HL-60 (cell line): ENCODE measurements around the gene MAEA.

Experiments used
- DNase-seq, 2 experiments: peaks; one replicate each; pipeline ENCODE4 v3.0.0-alpha.2; 2010 to 2020; ENCODE audit warnings: low read depth in 1 of 2, low spot score in 1 of 2
- H3K27ac ChIP-seq: fragments of 250-450 bp; sonication (Bioruptor Pico); replicated peaks from 2 replicates; pipeline ENCODE4 v1.5.1; 2020; ENCODE audit warnings: mild to moderate bottlenecking, moderate library complexity
- H3K27me3 ChIP-seq: fragments of 250-450 bp; sonication (Bioruptor Pico); 2 replicates; pipeline ENCODE4 v1.5.1; 2021; ENCODE audit warnings: mild to moderate bottlenecking, moderate library complexity; ENCODE audit not compliant: insufficient read depth, poor library complexity, severe bottlenecking
- H3K4me3 ChIP-seq: replicated peaks from 2 replicates; pipeline ENCODE4 v1.5.1; 2011; ENCODE audit warnings: mild to moderate bottlenecking, control low read depth, low read length; ENCODE audit not compliant: insufficient read depth
- CTCF ChIP-seq: IDR thresholded peaks from one replicate; pipeline ENCODE4 v1.5.1; 2011; ENCODE audit warnings: low read length, control low read depth, inconsistent platforms; ENCODE audit not compliant: insufficient read depth
- GABPA ChIP-seq: IDR thresholded peaks from 2 replicates; pipeline ENCODE4 v1.6.1; 2012; ENCODE audit warnings: low read depth
- POLR2AphosphoS5 ChIP-seq: IDR thresholded peaks from 2 replicates; pipeline ENCODE4 v1.6.1; 2012; ENCODE audit warnings: low read depth
- REST ChIP-seq: IDR thresholded peaks from 2 replicates; pipeline ENCODE4 v1.6.1; 2012; ENCODE audit warnings: low read depth; ENCODE audit not compliant: insufficient replicate concordance
- SPI1 ChIP-seq: IDR thresholded peaks from 2 replicates; pipeline ENCODE4 v1.6.1; 2012; ENCODE audit warnings: low read depth, mild to moderate bottlenecking, borderline replicate concordance

The MAEA gene

GRCh38 chr4:1243451-1244080 lies 46.1 kb upstream of the MAEA start:
- H3K27ac ChIP-seq: no peak overlapping the region; the same call in 1 of the 2 replicates
- H3K4me3 ChIP-seq: no peak overlapping the region
- peak in 1 of 2 experiments; percentile 34 for DNase-seq
- H3K27me3 ChIP-seq: no peaks in the 10 kb centered on the region
- TF ChIP-seq POLR2AphosphoS5: no peak
- TF ChIP-seq CTCF: no peak
- no peak for TF ChIP-seq REST
- TF ChIP-seq SPI1: no peak
- no peak for TF ChIP-seq GABPA

GRCh38 chr4:1244081-1244977 lies 45.4 kb upstream of the MAEA start:
- DNase-seq: no peak
- TF ChIP-seq SPI1 (no peak), GABPA (no peak), CTCF (no peak), REST (no peak), POLR2AphosphoS5 (no peak)
- H3K4me3 ChIP-seq: no peak overlapping the region
- no peak overlapping the region for H3K27ac ChIP-seq
- H3K27me3 ChIP-seq: no peaks in the 10 kb centered on the region

GRCh38 chr4:1244978-1245471 lies 44.7 kb upstream of the MAEA start:
- Histone ChIP-seq H3K27ac (no peak overlapping the region), H3K27me3 (no peaks in the 10 kb centered on the region), H3K4me3 (no peak overlapping the region)
- no peak for DNase-seq
- TF ChIP-seq POLR2AphosphoS5: no peak
- TF ChIP-seq SPI1: no peak
- TF ChIP-seq CTCF: no peak
- no peak for TF ChIP-seq GABPA
- TF ChIP-seq REST: no peak
